IMR-90 (cell line): ENCODE measurements around the gene SIPA1L3. TPM values are rescaled to one million over a fixed set of nuclear protein-coding genes. Genes with fewer than 3 reads are reported as not detected.
A peak's percentile ranks its signal among the peaks of the same experiment; 100 is the strongest.

ENCODE experiments used
- ATAC-seq: fragments of 200-7000 bp; cut with Tn5 transposase; 2 replicates; pipeline ENCODE4 v1.9.1; 2020; ENCODE audit warnings: low read depth, mild to moderate bottlenecking, moderate library complexity
- BruUV-seq: library from RNA; stranded (reverse); fragments of 400-500 nt; replicated peaks from 2 replicates; lab custom pipeline; 2021; lab: Mats Ljungman, UMichigan
- CTCF ChIA-PET: fragments of 300-600 bp; formaldehyde crosslinking; extraction: SDS; loops from one replicate; lab custom pipeline; 2021; ENCODE audit warnings: antibody characterized with exemption; lab: Yijun Ruan, JAX
- POLR2A ChIA-PET: fragments of 300-600 bp; sonication (Branson Sonifier 250); formaldehyde crosslinking; loops from one replicate; lab custom pipeline; 2022; ENCODE audit warnings: antibody characterized with exemption; ENCODE audit not compliant: unreplicated experiment; lab: Charles Lee
- DNase-seq: peaks from one replicate; pipeline ENCODE4 v3.0.0; 2013
- H2AFZ ChIP-seq: replicated peaks from 2 replicates; pipeline ENCODE3; 2013; ENCODE audit warnings: low read length, mild to moderate bottlenecking; ENCODE audit not compliant: poor library complexity
- H2AK5ac ChIP-seq: 2 replicates; pipeline ENCODE4 v1.6.1; 2013; ENCODE audit warnings: low read depth, low read length, inconsistent platforms
- H2AK9ac ChIP-seq: replicated peaks from 2 replicates; pipeline ENCODE3; 2013; ENCODE audit warnings: mild to moderate bottlenecking, low read depth, low read length, moderate library complexity; ENCODE audit not compliant: poor library complexity
- H2BK120ac ChIP-seq: 2 replicates; pipeline ENCODE4 v1.6.1; 2013; ENCODE audit warnings: low read depth, low read length, inconsistent platforms
- H2BK15ac ChIP-seq: 3 replicates; pipeline ENCODE4 v1.6.1; 2013; ENCODE audit warnings: low read depth, low read length, inconsistent platforms
- H2BK20ac ChIP-seq: 2 replicates; pipeline ENCODE4 v1.6.1; 2013; ENCODE audit warnings: low read depth, mild to moderate bottlenecking, inconsistent platforms, low read length, moderate library complexity
- H2BK5ac ChIP-seq: 2 replicates; pipeline ENCODE4 v1.6.1; 2013; ENCODE audit warnings: mild to moderate bottlenecking, low read depth, low read length, inconsistent platforms; ENCODE audit not compliant: poor library complexity, severe bottlenecking
- H3K14ac ChIP-seq: replicated peaks from 2 replicates; pipeline ENCODE4 v1.6.1; 2013; ENCODE audit warnings: low read depth, low read length, inconsistent platforms
- H3K18ac ChIP-seq: 2 replicates; pipeline ENCODE4 v1.6.1; 2013; ENCODE audit warnings: low read depth, low read length, control low read depth
- H3K23ac ChIP-seq: 2 replicates; pipeline ENCODE4 v1.6.1; 2013; ENCODE audit warnings: low read depth, low read length, inconsistent platforms
- H3K27ac ChIP-seq: 2 replicates; pipeline ENCODE4 v1.5.1; 2013; ENCODE audit warnings: mild to moderate bottlenecking, control low read depth, low read length; ENCODE audit not compliant: insufficient read depth
- H3K27me3 ChIP-seq: 2 replicates; pipeline ENCODE4 v1.6.1; 2013; ENCODE audit warnings: low read length; ENCODE audit not compliant: control insufficient read depth, insufficient read depth
- H3K36me3 ChIP-seq: 2 replicates; pipeline ENCODE4 v1.6.1; 2013; ENCODE audit warnings: low read length, mixed read lengths; ENCODE audit not compliant: control insufficient read depth, insufficient read depth
- H3K4ac ChIP-seq: 2 replicates; pipeline ENCODE4 v1.6.1; 2013; ENCODE audit warnings: low read depth, low read length, inconsistent platforms
- H3K4me1 ChIP-seq: 2 replicates; pipeline ENCODE4 v1.6.1; 2013; ENCODE audit warnings: low read length, mixed read lengths; ENCODE audit not compliant: control insufficient read depth, insufficient read depth
- H3K4me2 ChIP-seq: 2 replicates; pipeline ENCODE4 v1.6.1; 2013; ENCODE audit warnings: low read depth, mild to moderate bottlenecking, control low read depth, low read length, moderate library complexity
- H3K4me3 ChIP-seq: 2 replicates; pipeline ENCODE4 v1.5.1; 2013; ENCODE audit warnings: low read depth, mild to moderate bottlenecking, control low read depth, low read length, moderate library complexity; ENCODE audit not compliant: insufficient read depth
- H3K56ac ChIP-seq: 2 replicates; pipeline ENCODE4 v1.6.1; 2013; ENCODE audit warnings: low read length, inconsistent platforms; ENCODE audit not compliant: insufficient read depth; ENCODE audit errors: extremely low read depth
- H3K79me1 ChIP-seq, 2 experiments: 2 replicates each; pipeline ENCODE4 v1.6.1; 2013; ENCODE audit warnings: low read length in 2 of 2, inconsistent platforms in 1 of 2, low read depth in 1 of 2
- H3K9ac ChIP-seq: 2 replicates; pipeline ENCODE4 v1.6.1; 2013; ENCODE audit warnings: low read depth, low read length, control low read depth
- H3K9me1 ChIP-seq: 2 replicates; pipeline ENCODE4 v1.6.1; 2013; ENCODE audit warnings: low read length, inconsistent platforms; ENCODE audit not compliant: insufficient read depth
- H3K9me3 ChIP-seq: 2 replicates; pipeline ENCODE4 v1.6.1; 2013; ENCODE audit warnings: low read length; ENCODE audit not compliant: control insufficient read depth, insufficient read depth
- H4K20me1 ChIP-seq: 2 replicates; pipeline ENCODE4 v1.6.1; 2013; ENCODE audit warnings: low read length, inconsistent platforms; ENCODE audit not compliant: insufficient read depth
- H4K5ac ChIP-seq: 2 replicates; pipeline ENCODE4 v1.6.1; 2013; ENCODE audit warnings: mild to moderate bottlenecking, low read depth, low read length, control low read depth
- H4K8ac ChIP-seq, 2 experiments: 2 replicates each; pipeline ENCODE4 v1.6.1; 2013; ENCODE audit warnings: low read depth in 2 of 2, low read length in 2 of 2, control low read depth in 1 of 2, inconsistent platforms in 1 of 2
- H4K91ac ChIP-seq: 2 replicates; pipeline ENCODE4 v1.6.1; 2013; ENCODE audit warnings: low read depth, low read length, inconsistent platforms; ENCODE audit not compliant: insufficient read depth
- BHLHE40 ChIP-seq: fragments of 150-350 bp; IDR thresholded peaks from 2 replicates; pipeline ENCODE4 v1.6.1; 2016; ENCODE audit warnings: mild to moderate bottlenecking, low read depth, low read length
- CHD1 ChIP-seq: IDR thresholded peaks from 2 replicates; pipeline ENCODE4 v1.6.1; 2012; ENCODE audit warnings: low read depth, low read length, improper control_type of control experiment
- FOS ChIP-seq: fragments of 150-350 bp; IDR thresholded peaks from 2 replicates; pipeline ENCODE4 v1.6.1; 2016; ENCODE audit warnings: low read depth, low read length
- MAZ ChIP-seq: IDR thresholded peaks from 2 replicates; pipeline ENCODE4 v1.6.1; 2012; ENCODE audit warnings: low read depth, mild to moderate bottlenecking, low read length, improper control_type of control experiment, moderate library complexity, borderline replicate concordance
- MXI1 ChIP-seq: IDR thresholded peaks from 2 replicates; pipeline ENCODE4 v1.6.1; 2012; ENCODE audit warnings: low read depth, mild to moderate bottlenecking, low read length, moderate library complexity, borderline replicate concordance
- NFE2L2 ChIP-seq: fragments of 150-350 bp; IDR thresholded peaks from 2 replicates; pipeline ENCODE4 v1.6.1; 2016; ENCODE audit warnings: low read depth, mild to moderate bottlenecking, low read length
- POLR2A ChIP-seq: IDR thresholded peaks from 2 replicates; pipeline ENCODE4 v1.6.1; 2012; ENCODE audit warnings: mild to moderate bottlenecking, low read depth, low read length
- RCOR1 ChIP-seq: IDR thresholded peaks from 2 replicates; pipeline ENCODE4 v1.6.1; 2012; ENCODE audit warnings: mild to moderate bottlenecking, low read length, improper control_type of control experiment; ENCODE audit not compliant: insufficient replicate concordance
- RFX5 ChIP-seq: IDR thresholded peaks from 2 replicates; pipeline ENCODE4 v1.8.0; 2012; ENCODE audit warnings: low read depth, mild to moderate bottlenecking, low read length, moderate library complexity
- SMC3 ChIP-seq: fragments of 150-350 bp; IDR thresholded peaks from 2 replicates; pipeline ENCODE4 v1.6.1; 2016; ENCODE audit warnings: low read depth, mild to moderate bottlenecking, antibody characterized with exemption, low read length, moderate library complexity
- WGBS, 2 experiments: methylation state at CpG; one replicate each; pipeline versions ENCODE4 v1.1.5 to v1.1.7; 2013; ENCODE audit warnings: missing lambda C conversion rate in 2 of 2; ENCODE audit not compliant: insufficient read length in 1 of 2; ENCODE audit errors: extremely low coverage in 2 of 2; 5-methylcytosine and 5-hydroxymethylcytosine counted together
- dilution Hi-C: fragments of 300-500 bp; cut with HindIII; formaldehyde crosslinking; loops from one replicate; pipeline ENCODE4 v1.14.3; 2018; ENCODE audit warnings: low sequenced_read_pairs; ENCODE audit not compliant: unreplicated experiment
- in situ Hi-C: fragments of 300-500 bp; cut with MboI; formaldehyde crosslinking; loops from 3 replicates; pipeline ENCODE4 v1.14.3; 2019; ENCODE audit warnings: low sequenced_read_pairs, inconsistent platforms, mixed read lengths
- intact Hi-C: fragments of 100-400 bp; cut with micrococcal nuclease; formaldehyde crosslinking; loops from 2 replicates; pipeline ENCODE4 v1.10.0; 2022
- polyA plus RNA-seq, 3 experiments: library from polyadenylated mRNA; depleted of rRNA; stranded (reverse); fragments of >200 nt; gene quantifications; 2 replicates each; pipeline ENCODE4 v1.2.3, GENCODE V29; 2012; ENCODE audit warnings: low replicate concordance in 1 of 3
- total RNA-seq: library from RNA; depleted of rRNA; stranded (reverse); fragments of >200 nt; gene quantifications from 2 replicates; pipeline ENCODE4 v1.2.3, GENCODE V29; 2012
- TF ChIP-seq, protein P1 (sequence below): fragments of 150-350 bp; IDR thresholded peaks from 2 replicates; pipeline ENCODE4 v1.6.1; 2017; ENCODE audit warnings: mild to moderate bottlenecking, antibody characterized with exemption, low read length, low read depth
- TF ChIP-seq, protein P2 (sequence below): fragments of 150-350 bp; IDR thresholded peaks from 2 replicates; pipeline ENCODE4 v1.6.1; 2016; ENCODE audit warnings: low read depth, mild to moderate bottlenecking, low read length, moderate library complexity, borderline replicate concordance
- TF ChIP-seq, protein P3 (sequence below): conservative IDR thresholded peaks from 2 replicates; pipeline ENCODE4 v1.5.1; 2012; ENCODE audit warnings: mild to moderate bottlenecking, low read depth, low read length, improper control_type of control experiment

Gene SIPA1L3
- total and polyA plus RNA-seq, 2 of the 4 experiments (the other 2 are of a cell fraction), result 4.1 to 9.4 TPM

DNA sequence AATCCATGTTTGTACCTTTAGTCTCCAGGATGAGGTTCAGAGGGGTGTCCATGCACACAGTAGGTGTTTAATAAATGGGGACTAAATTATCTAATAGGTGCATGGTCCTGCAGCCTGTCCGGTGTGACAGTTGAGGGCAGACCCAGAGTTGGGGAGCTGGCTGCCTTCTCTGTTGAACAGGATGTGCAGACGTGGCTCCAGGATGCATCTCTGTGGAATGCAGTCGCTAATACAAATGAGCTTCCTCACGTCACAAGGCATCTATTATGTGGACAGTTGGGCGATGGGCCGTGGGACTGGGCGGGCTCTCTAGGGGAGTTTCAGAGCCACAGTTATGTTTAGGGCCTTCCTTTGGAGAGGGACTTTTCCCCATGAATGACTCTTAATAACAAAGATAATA is 71.0 kb downstream of the SIPA1L3 start (continued):
- peak; percentile 46 for TF ChIP-seq BHLHE40

DNA sequence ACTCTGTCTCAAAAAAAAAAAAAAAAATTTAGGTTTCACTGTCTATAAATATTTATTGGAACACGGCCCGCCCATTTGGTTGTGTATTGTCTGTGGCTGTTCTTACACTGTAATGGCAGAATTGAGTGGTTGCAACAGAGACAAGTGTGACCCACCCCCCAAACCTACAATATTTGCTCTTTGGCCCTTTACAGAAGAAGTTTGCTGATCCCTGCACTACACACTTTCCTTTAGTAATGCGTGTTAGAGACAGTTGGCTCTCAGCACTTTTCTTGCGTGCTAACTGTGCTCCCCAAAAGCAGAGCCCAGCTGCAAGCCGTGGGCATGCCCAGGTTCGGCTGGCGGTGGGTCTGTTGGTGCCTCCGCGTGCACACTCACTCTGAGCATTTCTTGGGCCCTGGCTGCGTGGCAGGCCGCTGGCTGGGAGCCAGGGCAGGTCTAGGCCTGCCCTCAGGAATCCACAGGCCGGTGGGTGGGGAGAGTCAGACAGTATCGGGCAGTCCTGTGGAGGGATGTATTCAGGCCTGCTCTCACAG is 72.6 kb downstream of the SIPA1L3 start:
- DNase-seq, result no peak
- Histone ChIP-seq H3K23ac (peak overlapping the region; percentile 68; the same call in 1 of the 2 replicates), H3K18ac (peak overlapping the region; percentile 56; the same call in 1 of the 2 replicates), H3K4me2 (no peak overlapping the region), H2BK15ac (peak overlapping the region; percentile 72; the same call in 2 of the 3 replicates), H2BK5ac (peak overlapping the region; percentile 93), H3K36me3 (no peaks in the 10 kb centered on the region), H4K8ac (peak overlapping the region; percentile 3 to 68), H2BK120ac (peak overlapping the region; percentile 94), H3K56ac (no peak overlapping the region), H3K9me1 (peaks cover 41% of the 10 kb centered on the region), H2AFZ (peak overlapping the region; percentile 52), H3K9ac (no peak overlapping the region), H2AK9ac (peak overlapping the region; percentile 30), H3K79me1 (peaks cover 49 to 94% of the 10 kb centered on the region in 2 experiments), H3K14ac (peak overlapping the region; percentile 67), H4K5ac (peak overlapping the region; percentile 63; the same call in 1 of the 2 replicates), H3K27me3 (no peaks in the 10 kb centered on the region), H3K27ac (peak overlapping the region; percentile 26; the same call in 1 of the 2 replicates), H3K4ac (peak overlapping the region; percentile 95), H3K4me3 (no peak overlapping the region), H2AK5ac (peak overlapping the region; percentile 71), H4K91ac (peak overlapping the region; percentile 90), H4K20me1 (no peaks in the 10 kb centered on the region), H3K9me3 (no peaks in the 10 kb centered on the region), H2BK20ac (peak overlapping the region; percentile 35; the same call in 1 of the 2 replicates), H3K4me1 (peaks cover 32% of the 10 kb centered on the region)
- dilution Hi-C loops, result no loop called here
- POLR2A ChIA-PET, result no interaction called here
- no peak for ATAC-seq
- BruUV-seq, result no TSS peak
- intact Hi-C loops, result no loop called here
- in situ Hi-C loops, result no loop called here
- 78% methylated on average over 5 of the region's 13 CpGs; no CpG with 5 or more reads in 1 of the 2 experiments for WGBS, 2 experiments
- CTCF ChIA-PET, result interaction anchor here (0.6 kb wide), 1 partner anchor 12 kb away, joined by 3 read pairs; no protein-coding TSS in a partner anchor
- no peak for TF ChIP-seq SMC3
- TF ChIP-seq, protein P1, sequence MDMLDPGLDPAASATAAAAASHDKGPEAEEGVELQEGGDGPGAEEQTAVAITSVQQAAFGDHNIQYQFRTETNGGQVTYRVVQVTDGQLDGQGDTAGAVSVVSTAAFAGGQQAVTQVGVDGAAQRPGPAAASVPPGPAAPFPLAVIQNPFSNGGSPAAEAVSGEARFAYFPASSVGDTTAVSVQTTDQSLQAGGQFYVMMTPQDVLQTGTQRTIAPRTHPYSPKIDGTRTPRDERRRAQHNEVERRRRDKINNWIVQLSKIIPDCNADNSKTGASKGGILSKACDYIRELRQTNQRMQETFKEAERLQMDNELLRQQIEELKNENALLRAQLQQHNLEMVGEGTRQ, result no peak
- TF ChIP-seq, protein P2, sequence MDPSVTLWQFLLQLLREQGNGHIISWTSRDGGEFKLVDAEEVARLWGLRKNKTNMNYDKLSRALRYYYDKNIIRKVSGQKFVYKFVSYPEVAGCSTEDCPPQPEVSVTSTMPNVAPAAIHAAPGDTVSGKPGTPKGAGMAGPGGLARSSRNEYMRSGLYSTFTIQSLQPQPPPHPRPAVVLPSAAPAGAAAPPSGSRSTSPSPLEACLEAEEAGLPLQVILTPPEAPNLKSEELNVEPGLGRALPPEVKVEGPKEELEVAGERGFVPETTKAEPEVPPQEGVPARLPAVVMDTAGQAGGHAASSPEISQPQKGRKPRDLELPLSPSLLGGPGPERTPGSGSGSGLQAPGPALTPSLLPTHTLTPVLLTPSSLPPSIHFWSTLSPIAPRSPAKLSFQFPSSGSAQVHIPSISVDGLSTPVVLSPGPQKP, result no peak
- no peak for TF ChIP-seq NFE2L2
- TF ChIP-seq MXI1, result no peak
- no peak for TF ChIP-seq FOS
- TF ChIP-seq, protein P3, sequence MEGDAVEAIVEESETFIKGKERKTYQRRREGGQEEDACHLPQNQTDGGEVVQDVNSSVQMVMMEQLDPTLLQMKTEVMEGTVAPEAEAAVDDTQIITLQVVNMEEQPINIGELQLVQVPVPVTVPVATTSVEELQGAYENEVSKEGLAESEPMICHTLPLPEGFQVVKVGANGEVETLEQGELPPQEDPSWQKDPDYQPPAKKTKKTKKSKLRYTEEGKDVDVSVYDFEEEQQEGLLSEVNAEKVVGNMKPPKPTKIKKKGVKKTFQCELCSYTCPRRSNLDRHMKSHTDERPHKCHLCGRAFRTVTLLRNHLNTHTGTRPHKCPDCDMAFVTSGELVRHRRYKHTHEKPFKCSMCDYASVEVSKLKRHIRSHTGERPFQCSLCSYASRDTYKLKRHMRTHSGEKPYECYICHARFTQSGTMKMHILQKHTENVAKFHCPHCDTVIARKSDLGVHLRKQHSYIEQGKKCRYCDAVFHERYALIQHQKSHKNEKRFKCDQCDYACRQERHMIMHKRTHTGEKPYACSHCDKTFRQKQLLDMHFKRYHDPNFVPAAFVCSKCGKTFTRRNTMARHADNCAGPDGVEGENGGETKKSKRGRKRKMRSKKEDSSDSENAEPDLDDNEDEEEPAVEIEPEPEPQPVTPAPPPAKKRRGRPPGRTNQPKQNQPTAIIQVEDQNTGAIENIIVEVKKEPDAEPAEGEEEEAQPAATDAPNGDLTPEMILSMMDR, result no peak
- no peak for TF ChIP-seq RFX5
- no peak for TF ChIP-seq RCOR1
- TF ChIP-seq POLR2A, result no peak
- TF ChIP-seq CHD1, result no peak
- TF ChIP-seq MAZ, result no peak
- no peak for TF ChIP-seq BHLHE40
